HepG2 (cell line): ENCODE measurements around the gene TMEM74B. TPM values are rescaled to one million over a fixed set of nuclear protein-coding genes. Genes with fewer than 3 reads are reported as not detected.

ENCODE experiments used
- CAMTA2 ChIP-seq: sonication (generic); formaldehyde crosslinking; IDR thresholded peaks from 2 replicates; pipeline ENCODE4 v1.4.0; 2020; ENCODE audit warnings: mild to moderate bottlenecking, missing genetic modification reagents, borderline replicate concordance
- GZF1 ChIP-seq: sonication (generic); formaldehyde crosslinking; IDR thresholded peaks from 2 replicates; pipeline ENCODE4 v1.5.1; 2020; ENCODE audit warnings: mild to moderate bottlenecking, missing genetic modification reagents
- JARID2 ChIP-seq: sonication (generic); formaldehyde crosslinking; IDR thresholded peaks from 2 replicates; pipeline ENCODE4 v1.8.1; 2023; ENCODE audit warnings: missing genetic modification reagents, inconsistent platforms; ENCODE audit not compliant: insufficient replicate concordance
- JUN ChIP-seq: sonication (generic); formaldehyde crosslinking; IDR thresholded peaks from 2 replicates; pipeline ENCODE4 v1.4.0; 2020; ENCODE audit warnings: mild to moderate bottlenecking, missing genetic modification reagents
- MTA1 ChIP-seq: sonication (generic); formaldehyde crosslinking; IDR thresholded peaks from 2 replicates; pipeline ENCODE4 v1.4.0; 2020; ENCODE audit warnings: missing genetic modification reagents, mild to moderate bottlenecking, borderline replicate concordance
- MXI1 ChIP-seq: IDR thresholded peaks from 3 replicates; pipeline ENCODE4 v1.6.1; 2012; ENCODE audit warnings: low read depth, low read length, inconsistent platforms, borderline replicate concordance
- NFRKB ChIP-seq: fragments of 450-650 bp; IDR thresholded peaks from 2 replicates; pipeline ENCODE4 v1.6.1; 2017
- RFX1 ChIP-seq: fragments of 450-650 bp; IDR thresholded peaks from 2 replicates; pipeline ENCODE4 v1.6.1; 2017
- RFX3 ChIP-seq: IDR thresholded peaks from 2 replicates; pipeline ENCODE4 v1.6.1; 2016; ENCODE audit warnings: missing biosample characterization, missing genetic modification reagents
- SMYD3 ChIP-seq: sonication (generic); formaldehyde crosslinking; IDR thresholded peaks from 2 replicates; pipeline ENCODE4 v1.8.1; 2023; ENCODE audit warnings: mild to moderate bottlenecking, missing genetic modification reagents
- SP2 ChIP-seq: sonication (generic); formaldehyde crosslinking; IDR thresholded peaks from 2 replicates; pipeline ENCODE4 v1.5.1; 2020; ENCODE audit warnings: mild to moderate bottlenecking, missing genetic modification reagents
- SPEN ChIP-seq: sonication (generic); formaldehyde crosslinking; IDR thresholded peaks from 2 replicates; pipeline ENCODE4 v1.5.1; 2020; ENCODE audit warnings: low read depth, mild to moderate bottlenecking, missing genetic modification reagents
- STAG1 ChIP-seq: sonication (generic); formaldehyde crosslinking; IDR thresholded peaks from 2 replicates; pipeline ENCODE4 v1.4.0; 2020; ENCODE audit warnings: missing genetic modification reagents
- ZC3H13 ChIP-seq: sonication (generic); formaldehyde crosslinking; IDR thresholded peaks from 2 replicates; pipeline ENCODE4 v1.8.1; 2023; ENCODE audit warnings: mild to moderate bottlenecking, missing genetic modification reagents, moderate library complexity
- ZNF10 ChIP-seq: sonication (generic); formaldehyde crosslinking; IDR thresholded peaks from 2 replicates; pipeline ENCODE4 v1.4.0; 2020; ENCODE audit warnings: mild to moderate bottlenecking, low read depth, missing genetic modification reagents, borderline replicate concordance
- ZNF33B ChIP-seq: sonication (generic); formaldehyde crosslinking; IDR thresholded peaks from 2 replicates; pipeline ENCODE4 v1.5.1; 2020; ENCODE audit warnings: mild to moderate bottlenecking, missing genetic modification reagents
- ZNF430 ChIP-seq: sonication (generic); formaldehyde crosslinking; IDR thresholded peaks from 2 replicates; pipeline ENCODE4 v1.9.0; 2021; ENCODE audit warnings: mild to moderate bottlenecking, missing genetic modification reagents
- ZNF432 ChIP-seq: sonication (generic); formaldehyde crosslinking; IDR thresholded peaks from 2 replicates; pipeline ENCODE4 v1.5.0; 2020; ENCODE audit warnings: missing genetic modification reagents, mild to moderate bottlenecking, borderline replicate concordance
- ZNF446 ChIP-seq: sonication (generic); formaldehyde crosslinking; IDR thresholded peaks from 2 replicates; pipeline ENCODE4 v1.5.0; 2020; ENCODE audit warnings: mild to moderate bottlenecking, missing genetic modification reagents
- ZNF747 ChIP-seq: sonication (generic); formaldehyde crosslinking; IDR thresholded peaks from 2 replicates; pipeline ENCODE4 v1.8.1; 2023; ENCODE audit warnings: missing genetic modification reagents, mild to moderate bottlenecking, borderline replicate concordance
- ZSCAN22 ChIP-seq: sonication (generic); formaldehyde crosslinking; IDR thresholded peaks from 2 replicates; pipeline ENCODE4 v1.4.0; 2020; ENCODE audit warnings: mild to moderate bottlenecking, missing genetic modification reagents
- polyA plus RNA-seq, 8 experiments: library from polyadenylated mRNA; depleted of rRNA in 3 of 8; stranded (reverse) in 7 of 8; unstranded in 1 of 8; fragments of >200 nt; fragmentation: Illumina TruSeq in 4 of 8; extraction: Trizol in 4 of 8; gene quantifications; 2 replicates each; pipeline versions ENCODE4 v1.2.1 to v1.2.3, GENCODE V29; 2011 to 2016; ENCODE audit warnings: low read depth in 4 of 8, missing spikeins in 1 of 8, mixed read lengths in 1 of 8; ENCODE audit not compliant: insufficient read depth in 1 of 8
- total RNA-seq, 5 experiments: library from RNA; depleted of rRNA; stranded (reverse); fragments of >200 nt; fragmentation: Illumina TruSeq; extraction: Trizol; gene quantifications; 2 replicates each; pipeline ENCODE4 v1.2.3, GENCODE V29; 2016; ENCODE audit warnings: low read depth in 1 of 5
- TF ChIP-seq, protein P1 (sequence below): sonication (generic); formaldehyde crosslinking; IDR thresholded peaks from 2 replicates; pipeline ENCODE4 v1.5.0; 2020; ENCODE audit warnings: missing genetic modification reagents
- TF ChIP-seq, protein P2 (sequence below): sonication (generic); formaldehyde crosslinking; IDR thresholded peaks from 2 replicates; pipeline ENCODE4 v1.4.0; 2020; ENCODE audit warnings: missing genetic modification reagents, mild to moderate bottlenecking, borderline replicate concordance
- TF ChIP-seq, protein P3 (sequence below): sonication (generic); formaldehyde crosslinking; IDR thresholded peaks from 2 replicates; pipeline ENCODE4 v1.4.0; 2020; ENCODE audit warnings: low read depth, missing genetic modification reagents

Gene TMEM74B
- total and polyA plus RNA-seq, 2 of the 13 experiments (the other 11 are each of a cell fraction or from before 2014, with no cell fraction given): 4.7 to 18.4 TPM

- TF ChIP-seq ZNF430 (CRISPR knock-in tag): 0 out of 2 replicates have a peak, but pooled peaks have one; percentile 36
- TF ChIP-seq RFX3 (CRISPR knock-in tag): no peak
- TF ChIP-seq RFX1: no peak
- no peak for TF ChIP-seq SMYD3 (CRISPR knock-in tag)
- TF ChIP-seq SPEN: no peak
- peak; percentile 83; the same call in 1 of the 2 replicates for TF ChIP-seq ZNF747 (CRISPR knock-in tag)
- TF ChIP-seq, protein P1, sequence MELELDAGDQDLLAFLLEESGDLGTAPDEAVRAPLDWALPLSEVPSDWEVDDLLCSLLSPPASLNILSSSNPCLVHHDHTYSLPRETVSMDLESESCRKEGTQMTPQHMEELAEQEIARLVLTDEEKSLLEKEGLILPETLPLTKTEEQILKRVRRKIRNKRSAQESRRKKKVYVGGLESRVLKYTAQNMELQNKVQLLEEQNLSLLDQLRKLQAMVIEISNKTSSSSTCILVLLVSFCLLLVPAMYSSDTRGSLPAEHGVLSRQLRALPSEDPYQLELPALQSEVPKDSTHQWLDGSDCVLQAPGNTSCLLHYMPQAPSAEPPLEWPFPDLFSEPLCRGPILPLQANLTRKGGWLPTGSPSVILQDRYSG: peak; percentile 18; the same call in 1 of the 2 replicates
- TF ChIP-seq SP2 (CRISPR knock-in tag): no peak
- TF ChIP-seq ZNF10 (CRISPR knock-in tag): no peak
- no peak for TF ChIP-seq STAG1
- no peak; the same call in 1 of the 2 replicates for TF ChIP-seq ZNF33B
- peak; percentile 82; the same call in 1 of the 2 replicates for TF ChIP-seq MTA1
- no peak; the same call in 1 of the 2 replicates for TF ChIP-seq CAMTA2 (CRISPR knock-in tag)
- no peak for TF ChIP-seq JARID2 (CRISPR knock-in tag)
- 0 out of 2 replicates have a peak, but pooled peaks have one; percentile 38 for TF ChIP-seq ZC3H13
- no peak for TF ChIP-seq NFRKB
- TF ChIP-seq ZNF446 (CRISPR knock-in tag): peak; percentile 89; the same call in 1 of the 2 replicates
- no peak for TF ChIP-seq ZNF432 (CRISPR knock-in tag)
- no peak for TF ChIP-seq MXI1
- TF ChIP-seq, protein P2, sequence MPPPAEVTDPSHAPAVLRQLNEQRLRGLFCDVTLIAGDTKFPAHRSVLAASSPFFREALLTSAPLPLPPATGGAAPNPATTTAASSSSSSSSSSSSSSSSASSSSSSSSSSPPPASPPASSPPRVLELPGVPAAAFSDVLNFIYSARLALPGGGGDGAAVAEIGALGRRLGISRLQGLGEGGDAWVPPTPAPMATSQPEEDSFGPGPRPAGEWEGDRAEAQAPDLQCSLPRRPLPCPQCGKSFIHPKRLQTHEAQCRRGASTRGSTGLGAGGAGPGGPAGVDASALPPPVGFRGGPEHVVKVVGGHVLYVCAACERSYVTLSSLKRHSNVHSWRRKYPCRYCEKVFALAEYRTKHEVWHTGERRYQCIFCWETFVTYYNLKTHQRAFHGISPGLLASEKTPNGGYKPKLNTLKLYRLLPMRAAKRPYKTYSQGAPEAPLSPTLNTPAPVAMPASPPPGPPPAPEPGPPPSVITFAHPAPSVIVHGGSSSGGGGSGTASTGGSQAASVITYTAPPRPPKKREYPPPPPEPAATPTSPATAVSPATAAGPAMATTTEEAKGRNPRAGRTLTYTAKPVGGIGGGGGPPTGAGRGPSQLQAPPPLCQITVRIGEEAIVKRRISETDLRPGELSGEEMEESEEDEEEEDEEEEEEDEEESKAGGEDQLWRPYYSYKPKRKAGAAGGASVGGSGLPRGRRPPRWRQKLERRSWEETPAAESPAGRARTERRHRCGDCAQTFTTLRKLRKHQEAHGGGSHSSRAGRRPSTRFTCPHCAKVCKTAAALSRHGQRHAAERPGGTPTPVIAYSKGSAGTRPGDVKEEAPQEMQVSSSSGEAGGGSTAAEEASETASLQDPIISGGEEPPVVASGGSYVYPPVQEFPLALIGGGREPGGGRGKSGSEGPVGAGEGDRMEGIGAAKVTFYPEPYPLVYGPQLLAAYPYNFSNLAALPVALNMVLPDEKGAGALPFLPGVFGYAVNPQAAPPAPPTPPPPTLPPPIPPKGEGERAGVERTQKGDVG (CRISPR knock-in tag): no peak
- no peak for TF ChIP-seq GZF1
- TF ChIP-seq JUN (CRISPR knock-in tag): no peak
- TF ChIP-seq, protein P3, sequence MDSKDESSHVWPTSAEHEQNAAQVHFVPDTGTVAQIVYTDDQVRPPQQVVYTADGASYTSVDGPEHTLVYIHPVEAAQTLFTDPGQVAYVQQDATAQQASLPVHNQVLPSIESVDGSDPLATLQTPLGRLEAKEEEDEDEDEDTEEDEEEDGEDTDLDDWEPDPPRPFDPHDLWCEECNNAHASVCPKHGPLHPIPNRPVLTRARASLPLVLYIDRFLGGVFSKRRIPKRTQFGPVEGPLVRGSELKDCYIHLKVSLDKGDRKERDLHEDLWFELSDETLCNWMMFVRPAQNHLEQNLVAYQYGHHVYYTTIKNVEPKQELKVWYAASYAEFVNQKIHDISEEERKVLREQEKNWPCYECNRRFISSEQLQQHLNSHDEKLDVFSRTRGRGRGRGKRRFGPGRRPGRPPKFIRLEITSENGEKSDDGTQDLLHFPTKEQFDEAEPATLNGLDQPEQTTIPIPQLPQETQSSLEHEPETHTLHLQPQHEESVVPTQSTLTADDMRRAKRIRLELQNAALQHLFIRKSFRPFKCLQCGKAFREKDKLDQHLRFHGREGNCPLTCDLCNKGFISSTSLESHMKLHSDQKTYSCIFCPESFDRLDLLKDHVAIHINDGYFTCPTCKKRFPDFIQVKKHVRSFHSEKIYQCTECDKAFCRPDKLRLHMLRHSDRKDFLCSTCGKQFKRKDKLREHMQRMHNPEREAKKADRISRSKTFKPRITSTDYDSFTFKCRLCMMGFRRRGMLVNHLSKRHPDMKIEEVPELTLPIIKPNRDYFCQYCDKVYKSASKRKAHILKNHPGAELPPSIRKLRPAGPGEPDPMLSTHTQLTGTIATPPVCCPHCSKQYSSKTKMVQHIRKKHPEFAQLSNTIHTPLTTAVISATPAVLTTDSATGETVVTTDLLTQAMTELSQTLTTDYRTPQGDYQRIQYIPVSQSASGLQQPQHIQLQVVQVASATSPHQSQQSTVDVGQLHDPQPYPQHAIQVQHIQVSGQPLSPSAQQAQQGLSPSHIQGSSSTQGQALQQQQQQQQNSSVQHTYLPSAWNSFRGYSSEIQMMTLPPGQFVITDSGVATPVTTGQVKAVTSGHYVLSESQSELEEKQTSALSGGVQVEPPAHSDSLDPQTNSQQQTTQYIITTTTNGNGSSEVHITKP (CRISPR knock-in tag): no peak
- no peak for TF ChIP-seq ZSCAN22 (CRISPR knock-in tag)
Measured at GRCh38 chr20:1184638-1185315, at the start of gene TMEM74B (continued).
